ENCODE data around the gene TDRD7. TPM values are rescaled to one million over a fixed set of nuclear protein-coding genes. Genes with fewer than 3 reads are reported as not detected.

Gene TDRD7
- polyA plus RNA-seq, 1 of the 3 experiments (the other 2 are of a cell fraction): 4.9 TPM

DNA sequence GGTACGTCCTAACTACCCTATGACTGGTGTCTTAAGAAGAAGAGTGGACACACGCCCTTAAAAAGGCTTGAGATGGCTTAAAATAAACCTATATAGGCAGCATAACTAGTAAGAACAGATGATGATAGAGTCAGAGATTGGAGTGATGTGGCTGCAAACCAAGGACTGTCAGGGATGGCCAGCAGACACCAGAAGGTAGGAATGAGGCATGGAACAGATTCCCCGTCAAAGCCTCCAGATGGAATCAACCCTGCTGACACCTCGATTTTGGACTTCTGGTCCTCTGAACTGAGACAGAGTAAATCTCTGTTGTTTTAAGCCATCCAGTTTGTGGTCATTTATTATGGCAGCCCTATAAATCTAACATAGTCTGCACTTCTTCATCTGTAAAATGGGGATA is 97.0 kb downstream of the TDRD7 start (continued):
- TF ChIP-seq, protein P1, sequence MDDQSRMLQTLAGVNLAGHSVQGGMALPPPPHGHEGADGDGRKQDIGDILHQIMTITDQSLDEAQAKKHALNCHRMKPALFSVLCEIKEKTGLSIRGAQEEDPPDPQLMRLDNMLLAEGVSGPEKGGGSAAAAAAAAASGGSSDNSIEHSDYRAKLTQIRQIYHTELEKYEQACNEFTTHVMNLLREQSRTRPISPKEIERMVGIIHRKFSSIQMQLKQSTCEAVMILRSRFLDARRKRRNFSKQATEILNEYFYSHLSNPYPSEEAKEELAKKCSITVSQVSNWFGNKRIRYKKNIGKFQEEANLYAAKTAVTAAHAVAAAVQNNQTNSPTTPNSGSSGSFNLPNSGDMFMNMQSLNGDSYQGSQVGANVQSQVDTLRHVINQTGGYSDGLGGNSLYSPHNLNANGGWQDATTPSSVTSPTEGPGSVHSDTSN (IDR thresholded peaks at IDR 0.05): no peak
- TF ChIP-seq RXRA (IDR thresholded peaks at IDR 0.05; ENCODE audit: borderline replicate concordance, low read depth) (no peak), YY1 (IDR thresholded peaks at IDR 0.05; ENCODE audit: low read depth) (no peak), POLR2AphosphoS5 (IDR thresholded peaks at IDR 0.05; ENCODE audit: low read depth, low read length) (no peak), TCF12 (IDR thresholded peaks at IDR 0.05) (no peak), EP300 (IDR thresholded peaks at IDR 0.05; ENCODE audit: borderline replicate concordance in 1 of 2, low read depth in 1 of 2, low read length in 1 of 2) (no peak), GATA2 (CRISPR knock-in tag; IDR thresholded peaks at IDR 0.05) (no peak)
- TF ChIP-seq, protein P2, sequence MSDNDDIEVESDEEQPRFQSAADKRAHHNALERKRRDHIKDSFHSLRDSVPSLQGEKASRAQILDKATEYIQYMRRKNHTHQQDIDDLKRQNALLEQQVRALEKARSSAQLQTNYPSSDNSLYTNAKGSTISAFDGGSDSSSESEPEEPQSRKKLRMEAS (IDR thresholded peaks at IDR 0.05; ENCODE audit: low read depth): no peak

DNA sequence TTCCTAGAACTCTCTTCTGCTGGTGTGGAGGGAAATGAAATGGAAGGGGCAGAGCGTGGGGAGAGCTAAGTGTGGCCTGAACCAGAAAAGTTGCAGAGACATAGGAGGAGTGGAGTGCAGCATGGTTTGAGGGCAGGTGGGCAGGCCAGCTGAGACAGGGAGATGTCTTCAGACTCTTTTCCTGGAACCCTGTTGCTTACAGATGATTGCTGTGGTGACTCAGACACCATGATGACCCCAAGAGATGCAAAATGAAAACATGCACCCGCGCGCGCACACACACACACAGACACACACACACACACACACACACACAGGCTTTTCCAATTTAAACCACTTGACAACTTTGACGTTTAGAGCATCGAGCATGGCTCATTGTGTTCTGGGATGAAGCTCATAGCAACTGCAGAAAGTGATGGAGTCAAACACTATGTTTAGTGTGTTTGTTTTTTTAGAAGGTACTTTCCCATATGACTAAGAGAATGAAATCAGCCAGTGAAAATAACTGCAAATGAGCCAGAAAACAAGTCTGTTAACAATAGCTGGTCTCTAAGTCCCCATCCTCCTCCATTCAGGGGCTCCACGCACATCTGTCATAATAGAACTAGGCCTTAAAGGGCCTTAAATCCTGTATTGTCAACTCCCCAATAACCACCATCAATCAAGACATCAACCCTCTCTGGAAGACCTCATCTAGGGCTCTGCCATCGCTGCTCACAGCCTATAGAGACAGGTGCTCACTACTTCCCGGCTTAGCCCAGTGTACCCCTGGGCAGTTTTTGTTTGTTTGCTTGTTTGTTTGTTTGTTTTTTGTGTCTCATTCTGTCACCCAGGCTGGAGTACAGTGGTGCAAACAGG is 99.1 kb downstream of the TDRD7 start:
- H3K4me2 ChIP-seq: no peak overlapping the region
- no peak overlapping the region for H2AFZ ChIP-seq (ENCODE audit: low read depth)
- POLR2A ChIA-PET: interaction anchor here (0.6 to 1.1 kb wide), 3 partner anchors 11 to 56 kb away, joined by 3 to 5 read pairs (median 3); no protein-coding TSS in a partner anchor
- WGBS (ENCODE audit: low lambda C conversion rate): 58% methylated on average over 7 of the region's 10 CpGs
- CTCF ChIA-PET: interaction anchor here (0.7 to 2.1 kb wide), 7 partner anchors 9 to 105 kb away, joined by 3 to 9 read pairs (median 3); partner anchors contain the start of gene TMOD1
- H3K4me3 ChIP-seq (ENCODE audit: low read depth in 2 of 2, low read length in 1 of 2): no peak overlapping the region
- H3K27me3 ChIP-seq (ENCODE audit: insufficient read depth): peaks cover 1% of the 10 kb centered on the region; the same call in 1 of the 2 replicates
- peaks cover 0 to 37% of the 10 kb centered on the region in 2 experiments; a peak in 3 of 4 replicates for H3K4me1 ChIP-seq (ENCODE audit: control insufficient read depth in 1 of 2, insufficient read depth in 2 of 2, low read depth in 1 of 2, low read length in 1 of 2)
- H3F3A ChIP-seq (replicated peaks; ENCODE audit: insufficient read depth): no peaks in the 10 kb centered on the region
- no peak overlapping the region for H3K27ac ChIP-seq (ENCODE audit: low read depth in 2 of 2, low read length in 1 of 2)
- H4K20me1 ChIP-seq (ENCODE audit: insufficient read depth): no peaks in the 10 kb centered on the region
- H3K9ac ChIP-seq: no peak overlapping the region
- H3K9me3 ChIP-seq: no peaks in the 10 kb centered on the region
- DNase-seq: no peak
- no peaks in the 10 kb centered on the region for H3K36me3 ChIP-seq (replicated peaks in 1 of 2; ENCODE audit: control insufficient read depth in 1 of 2, insufficient read depth in 2 of 2, low read length in 1 of 2)
- no peak for TF ChIP-seq EP300 (IDR thresholded peaks at IDR 0.05; ENCODE audit: borderline replicate concordance in 1 of 2, low read depth in 1 of 2, low read length in 1 of 2)
- TF ChIP-seq NFIC (IDR thresholded peaks at IDR 0.05; ENCODE audit: borderline replicate concordance): no peak
- TF ChIP-seq SMC3 (IDR thresholded peaks at IDR 0.05; ENCODE audit: low read depth, low read length): no peak
- no peak for TF ChIP-seq EZH2phosphoT487 (IDR thresholded peaks at IDR 0.05; ENCODE audit: borderline replicate concordance, low read depth)
- TF ChIP-seq MEF2A (IDR thresholded peaks at IDR 0.05; ENCODE audit: borderline replicate concordance, low read depth): no peak
- no peak for TF ChIP-seq RFX5 (IDR thresholded peaks at IDR 0.05; ENCODE audit: low read length)
- TF ChIP-seq TEAD4 (IDR thresholded peaks at IDR 0.05; ENCODE audit: borderline replicate concordance, insufficient read depth): no peak
- TF ChIP-seq GABPA (IDR thresholded peaks at IDR 0.05; ENCODE audit: low read depth): no peak
- TF ChIP-seq, protein P1 (IDR thresholded peaks at IDR 0.05): no peak
- TF ChIP-seq TAF1 (IDR thresholded peaks at IDR 0.05; ENCODE audit: borderline replicate concordance, low read depth, low read length): no peak
- no peak for TF ChIP-seq YY1 (IDR thresholded peaks at IDR 0.05; ENCODE audit: low read depth)
- TF ChIP-seq, protein P3, sequence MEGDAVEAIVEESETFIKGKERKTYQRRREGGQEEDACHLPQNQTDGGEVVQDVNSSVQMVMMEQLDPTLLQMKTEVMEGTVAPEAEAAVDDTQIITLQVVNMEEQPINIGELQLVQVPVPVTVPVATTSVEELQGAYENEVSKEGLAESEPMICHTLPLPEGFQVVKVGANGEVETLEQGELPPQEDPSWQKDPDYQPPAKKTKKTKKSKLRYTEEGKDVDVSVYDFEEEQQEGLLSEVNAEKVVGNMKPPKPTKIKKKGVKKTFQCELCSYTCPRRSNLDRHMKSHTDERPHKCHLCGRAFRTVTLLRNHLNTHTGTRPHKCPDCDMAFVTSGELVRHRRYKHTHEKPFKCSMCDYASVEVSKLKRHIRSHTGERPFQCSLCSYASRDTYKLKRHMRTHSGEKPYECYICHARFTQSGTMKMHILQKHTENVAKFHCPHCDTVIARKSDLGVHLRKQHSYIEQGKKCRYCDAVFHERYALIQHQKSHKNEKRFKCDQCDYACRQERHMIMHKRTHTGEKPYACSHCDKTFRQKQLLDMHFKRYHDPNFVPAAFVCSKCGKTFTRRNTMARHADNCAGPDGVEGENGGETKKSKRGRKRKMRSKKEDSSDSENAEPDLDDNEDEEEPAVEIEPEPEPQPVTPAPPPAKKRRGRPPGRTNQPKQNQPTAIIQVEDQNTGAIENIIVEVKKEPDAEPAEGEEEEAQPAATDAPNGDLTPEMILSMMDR (IDR thresholded peaks at IDR 0.05): no peak
- no peak for TF ChIP-seq CHD2 (IDR thresholded peaks at IDR 0.05; ENCODE audit: low read length, partially characterized antibody)
- no peak for TF ChIP-seq JUND (IDR thresholded peaks at IDR 0.05)
- TF ChIP-seq, protein P4, sequence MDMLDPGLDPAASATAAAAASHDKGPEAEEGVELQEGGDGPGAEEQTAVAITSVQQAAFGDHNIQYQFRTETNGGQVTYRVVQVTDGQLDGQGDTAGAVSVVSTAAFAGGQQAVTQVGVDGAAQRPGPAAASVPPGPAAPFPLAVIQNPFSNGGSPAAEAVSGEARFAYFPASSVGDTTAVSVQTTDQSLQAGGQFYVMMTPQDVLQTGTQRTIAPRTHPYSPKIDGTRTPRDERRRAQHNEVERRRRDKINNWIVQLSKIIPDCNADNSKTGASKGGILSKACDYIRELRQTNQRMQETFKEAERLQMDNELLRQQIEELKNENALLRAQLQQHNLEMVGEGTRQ (IDR thresholded peaks at IDR 0.05; ENCODE audit: borderline replicate concordance, low read depth, low read length): no peak
- no peak for TF ChIP-seq NRF1 (IDR thresholded peaks at IDR 0.05; ENCODE audit: low read depth, low read length)
- H3K79me2 ChIP-seq (ENCODE audit: insufficient read depth): no peaks in the 10 kb centered on the region
- no peaks in the 10 kb centered on the region for H3K9me2 ChIP-seq

Measured in SK-N-SH (cell line).